CD14-positive monocyte (primary cell): ENCODE results near the gene PLEK2. TPM values are rescaled to one million over a fixed set of nuclear protein-coding genes. Genes with fewer than 3 reads are reported as not detected.

Source experiments
- DNase-seq, 3 donors: peaks; one replicate each; pipeline ENCODE4 v3.0.0-alpha.2; 2011 to 2022
- H2AFZ ChIP-seq: 2 replicates; pipeline ENCODE4 v1.6.0; 2012; ENCODE audit warnings: mild to moderate bottlenecking, low read depth, low read length, inconsistent platforms; ENCODE audit not compliant: insufficient read depth, poor library complexity, severe bottlenecking
- H3K27ac ChIP-seq, 2 donors: 1 replicate in 1 of 2; 2 replicates in 1 of 2; pipeline ENCODE4 v1.5.1; 2012 to 2013; ENCODE audit warnings: low read length in 2 of 2, control low read depth in 1 of 2, inconsistent platforms in 1 of 2, low read depth in 1 of 2, mild to moderate bottlenecking in 1 of 2
- H3K27me3 ChIP-seq, 2 donors: one replicate each; pipeline versions ENCODE4 v1.6.0 to v1.6.1; 2011 to 2013; ENCODE audit warnings: low read length in 2 of 2; ENCODE audit not compliant: control insufficient read depth in 2 of 2, insufficient read depth in 2 of 2
- H3K36me3 ChIP-seq, 2 donors: replicated peaks in 1 of 2; 1 replicate in 1 of 2; 2 replicates in 1 of 2; pipeline versions ENCODE4 v1.5.1 to v1.6.1; 2012 to 2013; ENCODE audit warnings: low read length in 2 of 2, control low read depth in 1 of 2, inconsistent platforms in 1 of 2, mild to moderate bottlenecking in 1 of 2; ENCODE audit not compliant: insufficient read depth in 2 of 2, control insufficient read depth in 1 of 2
- H3K4me1 ChIP-seq, 2 donors: 1 replicate in 1 of 2; 2 replicates in 1 of 2; pipeline versions ENCODE4 v1.5.1 to v1.6.1; 2012 to 2013; ENCODE audit warnings: low read length in 2 of 2, control low read depth in 1 of 2, inconsistent platforms in 1 of 2, mild to moderate bottlenecking in 1 of 2, moderate library complexity in 1 of 2; ENCODE audit not compliant: insufficient read depth in 2 of 2, control insufficient read depth in 1 of 2
- H3K4me2 ChIP-seq: replicated peaks from 2 replicates; pipeline ENCODE3; 2012; ENCODE audit warnings: low read length, moderate library complexity, mild to moderate bottlenecking; ENCODE audit not compliant: poor library complexity, severe bottlenecking; ENCODE audit errors: extremely low read depth
- H3K4me3 ChIP-seq, 3 experiments: fragments of 200-600 bp in 1 of 3; sonication (generic) in 1 of 3; replicated peaks in 1 of 3; 1 replicate in 2 of 3; 2 replicates in 1 of 3; pipeline ENCODE4 v1.5.1; 2011 to 2013; ENCODE audit warnings: low read length in 3 of 3, mild to moderate bottlenecking in 3 of 3, control low read depth in 2 of 3, low read depth in 2 of 3, inconsistent platforms in 1 of 3, moderate library complexity in 1 of 3
- H3K79me2 ChIP-seq: 2 replicates; pipeline ENCODE4 v1.6.0; 2012; ENCODE audit warnings: mild to moderate bottlenecking, control low read depth, inconsistent platforms, low read length, moderate library complexity; ENCODE audit not compliant: insufficient read depth
- H3K9ac ChIP-seq: 2 replicates; pipeline ENCODE4 v1.6.0; 2017; ENCODE audit warnings: low read length, mild to moderate bottlenecking; ENCODE audit not compliant: insufficient read depth, poor library complexity, severe bottlenecking
- H3K9me3 ChIP-seq, 2 donors: replicated peaks in 1 of 2; 1 replicate in 1 of 2; 2 replicates in 1 of 2; pipeline versions ENCODE4 v1.5.1 to v1.6.1; 2012 to 2013; ENCODE audit warnings: low read length in 2 of 2, control low read depth in 1 of 2; ENCODE audit not compliant: control insufficient read depth in 1 of 2, insufficient read depth in 1 of 2
- H4K20me1 ChIP-seq: 2 replicates; pipeline ENCODE4 v1.6.0; 2012; ENCODE audit warnings: mild to moderate bottlenecking, low read length, control low read depth, moderate library complexity; ENCODE audit not compliant: insufficient read depth
- H3K27ac Mint-ChIP-seq, 7 donors: one replicate each; pipeline ENCODE4 v1.8.0; 2020; ENCODE audit warnings: mild to moderate bottlenecking in 7 of 7, mixed read lengths in 7 of 7, moderate library complexity in 6 of 7, inconsistent platforms in 2 of 7
- H3K27me3 Mint-ChIP-seq, 3 donors: one replicate each; pipeline ENCODE4 v1.8.0; 2021 to 2022; ENCODE audit warnings: low read depth in 3 of 3, mild to moderate bottlenecking in 3 of 3, mixed read lengths in 3 of 3, moderate library complexity in 3 of 3, inconsistent platforms in 1 of 3
- H3K36me3 Mint-ChIP-seq, 2 donors: one replicate each; pipeline ENCODE4 v1.8.0; 2020; ENCODE audit warnings: mixed read lengths in 2 of 2, inconsistent platforms in 1 of 2, mild to moderate bottlenecking in 1 of 2
- H3K4me1 Mint-ChIP-seq: one replicate; pipeline ENCODE4 v1.8.0; 2020; ENCODE audit warnings: mild to moderate bottlenecking, mixed read lengths
- H3K4me3 Mint-ChIP-seq, 2 donors: one replicate each; pipeline ENCODE4 v1.8.0; 2020; ENCODE audit warnings: mild to moderate bottlenecking in 2 of 2, mixed read lengths in 2 of 2, moderate library complexity in 1 of 2
- H3K9me3 Mint-ChIP-seq, 7 donors: one replicate each; pipeline ENCODE4 v1.8.0; 2020 to 2022; ENCODE audit warnings: mixed read lengths in 7 of 7, mild to moderate bottlenecking in 6 of 7, moderate library complexity in 6 of 7, inconsistent platforms in 2 of 7
- WGBS: methylation state at CpG from one replicate; pipeline ENCODE4 v1.1.5; 2013; ENCODE audit warnings: missing lambda C conversion rate; ENCODE audit not compliant: insufficient coverage; 5-methylcytosine and 5-hydroxymethylcytosine counted together
- intact Hi-C, 2 donors: fragments of 100-400 bp; cut with micrococcal nuclease; formaldehyde crosslinking; loops; one replicate each; pipeline versions ENCODE4 v1.15.0 to v1.15.1; 2023
- polyA plus RNA-seq, 3 donors: library from polyadenylated mRNA; depleted of rRNA in 1 of 3; unstranded in 2 of 3; stranded (reverse) in 1 of 3; fragments of 300-500 nt in 2 of 3; fragments of >200 nt in 1 of 3; fragmentation: Illumina TruSeq in 2 of 3; gene quantifications; 1 replicate in 2 of 3; 2 replicates in 1 of 3; pipeline ENCODE4 v1.2.3, GENCODE V29; 2012 to 2021
- TF ChIP-seq, protein P1 (sequence below): fragments of 200-600 bp; IDR thresholded peaks from one replicate; pipeline ENCODE4 v1.8.0; 2022; ENCODE audit warnings: antibody characterized with exemption, mild to moderate bottlenecking

Gene PLEK2
- polyA plus RNA-seq, 3 donors: 0.20 TPM; not detected in 2

GRCh38 chr14:67405771-67406170 is 6.2 kb downstream of the PLEK2 start:
- no peak overlapping the region for H3K4me2 ChIP-seq
- no peak overlapping the region for H2AFZ ChIP-seq
- no peaks in the 10 kb centered on the region for H3K36me3 ChIP-seq
- H3K36me3 Mint-ChIP-seq: no peaks in the 10 kb centered on the region
- no peak overlapping the region for H3K27ac ChIP-seq
- H3K79me2 ChIP-seq: no peaks in the 10 kb centered on the region
- H3K4me3 ChIP-seq: no peak overlapping the region
- no peak for DNase-seq
- H3K9ac ChIP-seq: no peak overlapping the region
- no peaks in the 10 kb centered on the region for H3K9me3 ChIP-seq
- TF ChIP-seq, protein P1, sequence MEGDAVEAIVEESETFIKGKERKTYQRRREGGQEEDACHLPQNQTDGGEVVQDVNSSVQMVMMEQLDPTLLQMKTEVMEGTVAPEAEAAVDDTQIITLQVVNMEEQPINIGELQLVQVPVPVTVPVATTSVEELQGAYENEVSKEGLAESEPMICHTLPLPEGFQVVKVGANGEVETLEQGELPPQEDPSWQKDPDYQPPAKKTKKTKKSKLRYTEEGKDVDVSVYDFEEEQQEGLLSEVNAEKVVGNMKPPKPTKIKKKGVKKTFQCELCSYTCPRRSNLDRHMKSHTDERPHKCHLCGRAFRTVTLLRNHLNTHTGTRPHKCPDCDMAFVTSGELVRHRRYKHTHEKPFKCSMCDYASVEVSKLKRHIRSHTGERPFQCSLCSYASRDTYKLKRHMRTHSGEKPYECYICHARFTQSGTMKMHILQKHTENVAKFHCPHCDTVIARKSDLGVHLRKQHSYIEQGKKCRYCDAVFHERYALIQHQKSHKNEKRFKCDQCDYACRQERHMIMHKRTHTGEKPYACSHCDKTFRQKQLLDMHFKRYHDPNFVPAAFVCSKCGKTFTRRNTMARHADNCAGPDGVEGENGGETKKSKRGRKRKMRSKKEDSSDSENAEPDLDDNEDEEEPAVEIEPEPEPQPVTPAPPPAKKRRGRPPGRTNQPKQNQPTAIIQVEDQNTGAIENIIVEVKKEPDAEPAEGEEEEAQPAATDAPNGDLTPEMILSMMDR: no peak
- 98% methylated on average over 4 of the region's 5 CpGs for WGBS
- no peaks in the 10 kb centered on the region for H4K20me1 ChIP-seq
- intact Hi-C loops: no loop called here
- H3K4me1 Mint-ChIP-seq: no peaks in the 10 kb centered on the region
- peaks cover 4 to 13% (median 10%) of the 10 kb centered on the region in 3 donors for H3K27me3 Mint-ChIP-seq
- peaks cover 0 to 7% (median 0%) of the 10 kb centered on the region in 7 donors for H3K9me3 Mint-ChIP-seq
- H3K27me3 ChIP-seq: no peaks in the 10 kb centered on the region
- H3K4me3 Mint-ChIP-seq: no peak overlapping the region
- H3K27ac Mint-ChIP-seq: no peak overlapping the region
- H3K4me1 ChIP-seq: no peaks in the 10 kb centered on the region

GRCh38 chr14:67400434-67400833 is 11.5 kb downstream of the PLEK2 start:
- no peak overlapping the region for H3K9ac ChIP-seq
- Mint-ChIP-seq H3K36me3 (no peaks in the 10 kb centered on the region), H3K9me3 (peaks cover 0 to 3% (median 0%) of the 10 kb centered on the region in 7 donors), H3K4me1 (no peaks in the 10 kb centered on the region), H3K27ac (no peak overlapping the region), H3K4me3 (no peak overlapping the region), H3K27me3 (peaks cover 2 to 11% (median 10%) of the 10 kb centered on the region in 3 donors)
- no peaks in the 10 kb centered on the region for H3K27me3 ChIP-seq
- no peaks in the 10 kb centered on the region for H3K36me3 ChIP-seq
- H3K4me1 ChIP-seq: no peaks in the 10 kb centered on the region
- H2AFZ ChIP-seq: no peak overlapping the region
- TF ChIP-seq, protein P1: no peak
- WGBS: 94% methylated on average over 3 of the region's 4 CpGs
- DNase-seq: no peak
- H3K4me2 ChIP-seq: no peak overlapping the region
- no peak overlapping the region for H3K4me3 ChIP-seq
- no peak overlapping the region for H3K27ac ChIP-seq
- H3K79me2 ChIP-seq: no peaks in the 10 kb centered on the region
- no peaks in the 10 kb centered on the region for H3K9me3 ChIP-seq
- H4K20me1 ChIP-seq: no peaks in the 10 kb centered on the region
- intact Hi-C loops: no loop called here
